GM15510 (cell line): ENCODE results near the gene APC2.

Experiments
- POLR2A ChIP-seq: IDR thresholded peaks from 3 replicates; pipeline ENCODE4 v1.6.1; 2011; ENCODE audit warnings: borderline replicate concordance; ENCODE audit not compliant: insufficient read length; ENCODE audit errors: extremely low read depth

The APC2 gene, protein sequence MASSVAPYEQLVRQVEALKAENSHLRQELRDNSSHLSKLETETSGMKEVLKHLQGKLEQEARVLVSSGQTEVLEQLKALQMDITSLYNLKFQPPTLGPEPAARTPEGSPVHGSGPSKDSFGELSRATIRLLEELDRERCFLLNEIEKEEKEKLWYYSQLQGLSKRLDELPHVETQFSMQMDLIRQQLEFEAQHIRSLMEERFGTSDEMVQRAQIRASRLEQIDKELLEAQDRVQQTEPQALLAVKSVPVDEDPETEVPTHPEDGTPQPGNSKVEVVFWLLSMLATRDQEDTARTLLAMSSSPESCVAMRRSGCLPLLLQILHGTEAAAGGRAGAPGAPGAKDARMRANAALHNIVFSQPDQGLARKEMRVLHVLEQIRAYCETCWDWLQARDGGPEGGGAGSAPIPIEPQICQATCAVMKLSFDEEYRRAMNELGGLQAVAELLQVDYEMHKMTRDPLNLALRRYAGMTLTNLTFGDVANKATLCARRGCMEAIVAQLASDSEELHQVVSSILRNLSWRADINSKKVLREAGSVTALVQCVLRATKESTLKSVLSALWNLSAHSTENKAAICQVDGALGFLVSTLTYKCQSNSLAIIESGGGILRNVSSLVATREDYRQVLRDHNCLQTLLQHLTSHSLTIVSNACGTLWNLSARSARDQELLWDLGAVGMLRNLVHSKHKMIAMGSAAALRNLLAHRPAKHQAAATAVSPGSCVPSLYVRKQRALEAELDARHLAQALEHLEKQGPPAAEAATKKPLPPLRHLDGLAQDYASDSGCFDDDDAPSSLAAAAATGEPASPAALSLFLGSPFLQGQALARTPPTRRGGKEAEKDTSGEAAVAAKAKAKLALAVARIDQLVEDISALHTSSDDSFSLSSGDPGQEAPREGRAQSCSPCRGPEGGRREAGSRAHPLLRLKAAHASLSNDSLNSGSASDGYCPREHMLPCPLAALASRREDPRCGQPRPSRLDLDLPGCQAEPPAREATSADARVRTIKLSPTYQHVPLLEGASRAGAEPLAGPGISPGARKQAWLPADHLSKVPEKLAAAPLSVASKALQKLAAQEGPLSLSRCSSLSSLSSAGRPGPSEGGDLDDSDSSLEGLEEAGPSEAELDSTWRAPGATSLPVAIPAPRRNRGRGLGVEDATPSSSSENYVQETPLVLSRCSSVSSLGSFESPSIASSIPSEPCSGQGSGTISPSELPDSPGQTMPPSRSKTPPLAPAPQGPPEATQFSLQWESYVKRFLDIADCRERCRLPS (N-terminal part only)

DNA sequence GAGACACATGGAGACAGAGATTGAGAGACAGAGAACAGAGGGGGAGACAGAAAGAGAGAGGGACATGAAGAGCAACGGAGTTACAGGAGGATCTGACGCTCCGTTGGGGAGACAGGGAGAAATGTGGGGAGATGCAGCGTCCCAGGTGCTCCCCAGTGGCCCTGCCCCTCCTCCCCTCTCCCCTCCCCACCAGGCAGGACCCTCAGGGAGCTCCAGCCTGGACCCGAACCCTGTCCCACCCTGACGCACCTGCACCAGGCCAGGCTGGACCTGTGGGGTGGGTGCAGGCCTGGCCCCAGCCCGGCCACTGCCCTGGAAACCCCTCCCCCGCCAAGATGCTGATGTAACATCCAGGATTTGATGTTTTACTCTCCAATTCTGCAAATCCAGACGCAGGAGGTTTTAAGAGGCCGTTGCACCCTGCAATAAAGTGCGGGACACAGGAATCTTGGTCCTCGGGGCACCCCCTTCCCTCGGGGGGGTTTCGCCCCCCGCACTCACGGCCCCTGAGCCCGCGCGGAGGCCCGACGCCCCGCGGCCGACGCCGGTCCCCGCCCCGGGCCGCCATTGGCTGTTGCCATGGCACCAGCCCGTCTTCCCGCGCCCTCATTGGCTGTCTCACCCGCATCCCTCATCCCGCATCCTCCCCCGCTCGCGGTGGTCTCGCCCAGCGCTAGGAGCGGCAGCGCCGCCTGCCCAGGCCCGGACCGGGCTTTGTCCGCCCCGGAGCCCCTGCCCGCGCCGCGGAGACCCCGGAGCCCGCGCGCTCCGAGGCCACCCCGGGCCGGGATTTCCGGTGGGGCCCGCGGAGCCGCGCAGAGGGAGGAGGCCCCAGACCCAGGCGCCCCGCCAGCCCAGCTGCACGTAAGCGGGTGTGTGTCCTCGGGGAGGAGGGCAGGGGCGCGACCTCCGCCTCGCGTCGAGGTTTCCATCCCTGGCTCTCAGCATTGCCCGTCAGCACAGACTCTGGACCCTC is at the start of gene APC2:
APC2 (plus strand) TSS at position 655 of the 976 bp plus-strand sequence. CDS start 2,881 bp downstream, outside the sequence.
- no peak for TF ChIP-seq POLR2A

DNA sequence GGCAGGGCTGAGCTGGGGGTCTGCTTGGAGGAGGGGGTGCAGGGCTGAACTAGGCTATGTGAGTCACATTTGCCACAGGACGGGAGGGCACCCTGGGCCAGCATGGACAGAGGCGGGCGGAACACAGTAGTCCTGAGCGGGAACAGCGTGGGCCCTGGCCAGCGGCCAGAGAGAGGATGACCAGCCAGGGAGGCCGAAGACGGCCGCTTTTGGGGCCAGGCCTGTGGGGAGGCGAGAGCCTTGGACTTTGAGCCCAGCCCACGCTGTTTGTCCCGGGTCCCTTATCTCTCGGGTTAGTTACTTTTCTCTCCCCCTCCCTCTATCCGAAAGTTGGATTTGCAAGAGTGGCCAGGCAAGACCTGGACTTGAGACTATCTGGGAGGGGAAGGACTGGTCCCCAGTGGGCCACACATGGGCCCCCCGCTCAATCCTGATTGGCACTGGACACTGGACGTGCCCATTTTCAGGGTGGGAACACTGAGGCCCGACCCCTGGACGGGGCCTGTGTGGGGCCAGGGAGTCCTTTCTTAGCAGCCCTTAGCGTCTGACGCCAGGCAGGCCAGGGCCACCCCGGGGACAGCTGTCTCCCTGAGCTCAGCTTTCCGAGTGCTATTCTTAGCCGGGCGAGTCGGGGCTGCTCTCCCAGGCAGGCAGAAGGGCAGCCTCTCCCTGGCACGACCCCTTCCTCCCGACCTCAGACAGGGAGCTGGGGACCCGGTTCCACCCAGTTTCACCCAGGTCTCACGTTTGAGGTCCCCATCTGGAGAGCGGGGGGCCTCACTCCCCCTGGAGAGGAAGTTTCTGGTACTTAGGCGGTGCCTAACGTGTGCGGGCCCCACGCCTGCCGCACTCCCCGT is 49.4 kb upstream of the APC2 start:
- no peak for TF ChIP-seq POLR2A

DNA sequence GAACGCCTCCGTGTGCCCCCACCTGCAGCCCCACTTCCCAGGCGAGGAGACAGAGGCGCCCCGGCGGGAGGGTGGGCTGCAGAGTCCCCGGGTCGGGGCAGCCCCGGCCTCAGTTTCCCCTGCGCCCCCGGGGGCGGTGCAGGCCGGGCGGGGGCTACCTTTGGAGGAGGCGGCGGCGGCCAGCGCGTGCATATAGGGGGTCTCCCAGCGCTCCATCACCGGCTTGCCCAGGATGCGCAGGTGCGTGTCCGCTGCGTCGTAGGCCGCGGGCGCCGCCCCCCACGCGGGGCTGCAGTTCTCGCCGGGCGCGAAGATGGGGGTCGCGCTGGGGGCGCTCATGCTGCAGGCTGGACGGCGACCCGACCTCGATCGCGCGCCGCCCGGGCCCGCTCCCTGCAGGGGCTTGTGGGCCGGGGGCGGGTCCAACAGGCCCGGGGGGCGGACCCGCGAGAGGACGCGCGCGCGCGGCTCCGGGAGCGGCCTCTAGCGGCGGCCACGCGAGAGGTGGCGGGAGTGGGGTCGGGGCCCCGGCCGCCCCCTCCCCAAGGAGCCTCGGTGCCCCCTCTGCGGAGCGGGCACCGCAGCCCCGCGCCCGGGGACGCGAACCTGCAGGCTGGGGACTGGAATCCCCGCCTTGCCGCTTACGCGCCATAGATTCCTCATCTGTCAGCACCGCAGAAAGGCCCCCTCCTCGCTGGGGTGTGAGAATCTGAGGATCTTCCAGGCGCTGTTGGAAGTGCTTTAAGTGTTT is 48.6 kb upstream of the APC2 start, which contains the start of gene GAMT:
GAMT (minus strand) TSS at position 405 of the 751 bp plus-strand sequence; CDS start at position 339, 66 bp downstream.
- TF ChIP-seq POLR2A: peak; percentile 66

DNA sequence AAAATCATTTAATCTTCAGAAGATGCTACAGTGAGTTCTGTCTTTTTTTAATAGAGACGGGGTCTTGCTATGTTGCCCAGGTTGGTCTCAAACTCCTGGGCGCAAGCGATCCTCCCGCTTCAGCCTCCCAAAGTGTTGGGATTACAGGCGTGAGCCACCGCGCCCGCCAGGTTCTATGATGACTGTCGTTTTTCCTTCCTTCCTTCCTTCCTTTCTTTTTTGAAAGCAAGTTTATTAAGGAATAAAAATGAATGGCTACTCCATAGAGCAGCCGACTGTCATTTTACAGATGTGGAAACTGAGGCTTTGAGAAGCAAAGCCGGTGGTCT is 48.1 kb upstream of the APC2 start:
- TF ChIP-seq POLR2A: no peak

DNA sequence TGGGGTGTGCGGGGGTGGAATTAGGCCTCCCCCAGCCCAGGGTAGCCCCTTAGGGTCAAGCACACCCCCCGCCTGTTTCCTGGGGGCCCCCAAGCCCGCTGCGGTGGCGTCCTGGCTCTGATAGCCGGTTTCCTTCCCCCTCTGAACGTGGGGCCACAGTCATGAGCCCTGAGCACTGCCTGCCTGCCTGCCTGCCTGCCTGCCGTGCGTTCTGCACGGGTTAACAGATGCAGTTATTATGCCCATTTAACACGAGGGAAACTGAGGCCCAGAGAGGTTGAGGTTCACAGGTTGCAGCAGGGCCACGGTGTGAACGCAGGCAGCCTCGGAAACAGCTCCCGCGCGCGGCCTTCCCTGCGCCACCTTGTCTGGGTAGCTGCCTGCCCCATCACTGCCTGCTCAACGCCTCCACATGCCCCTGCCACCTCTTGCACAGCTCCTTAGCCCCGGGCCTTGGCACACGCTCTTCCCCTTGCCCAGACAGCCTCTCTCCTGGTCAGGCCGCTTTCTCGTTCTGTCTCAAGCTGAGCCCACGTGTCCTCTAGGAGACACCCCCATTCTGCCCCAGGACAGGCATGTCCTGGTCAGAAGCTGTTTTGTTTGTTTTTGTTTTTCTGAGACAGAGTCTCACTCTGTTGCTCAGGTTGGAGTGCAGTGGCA is 47.4 kb upstream of the APC2 start:
- TF ChIP-seq POLR2A: no peak

DNA sequence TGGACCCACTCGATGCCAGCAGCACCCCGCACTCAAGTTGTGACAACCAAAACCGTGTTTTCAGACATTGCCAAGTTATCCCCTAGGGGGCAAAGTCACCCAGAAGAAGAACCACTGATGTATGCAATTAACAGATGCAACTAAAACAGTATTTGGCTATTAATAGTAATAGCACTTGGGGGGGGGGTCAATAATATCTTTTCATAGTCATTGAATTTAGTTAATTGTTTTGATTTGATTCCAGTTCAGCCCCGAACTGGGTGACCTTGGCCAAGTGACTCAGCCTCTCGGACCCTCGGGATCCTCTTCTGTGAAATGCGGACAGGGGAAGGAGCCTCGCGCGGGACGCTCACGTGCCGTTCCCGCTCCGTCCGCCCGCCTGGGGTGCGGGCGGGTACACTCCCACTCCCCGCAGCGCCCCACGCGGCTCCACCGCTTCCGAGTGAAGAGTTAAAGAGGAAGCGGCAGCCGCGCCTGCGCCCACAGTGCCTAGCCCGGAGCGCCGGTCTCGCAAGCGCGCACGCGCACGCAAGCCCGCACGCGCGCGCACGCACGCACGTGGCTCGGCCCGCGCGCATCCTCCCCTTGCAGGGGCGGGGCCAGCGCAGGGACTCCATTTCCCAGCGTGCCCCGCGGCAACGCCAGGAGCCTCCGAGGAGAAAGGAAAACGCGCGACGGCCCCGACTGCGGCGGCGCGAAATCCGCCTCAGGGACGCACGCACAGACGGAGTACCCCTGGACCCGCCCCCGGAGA is 43.0 kb upstream of the APC2 start:
- peak; percentile 74 for TF ChIP-seq POLR2A

DNA sequence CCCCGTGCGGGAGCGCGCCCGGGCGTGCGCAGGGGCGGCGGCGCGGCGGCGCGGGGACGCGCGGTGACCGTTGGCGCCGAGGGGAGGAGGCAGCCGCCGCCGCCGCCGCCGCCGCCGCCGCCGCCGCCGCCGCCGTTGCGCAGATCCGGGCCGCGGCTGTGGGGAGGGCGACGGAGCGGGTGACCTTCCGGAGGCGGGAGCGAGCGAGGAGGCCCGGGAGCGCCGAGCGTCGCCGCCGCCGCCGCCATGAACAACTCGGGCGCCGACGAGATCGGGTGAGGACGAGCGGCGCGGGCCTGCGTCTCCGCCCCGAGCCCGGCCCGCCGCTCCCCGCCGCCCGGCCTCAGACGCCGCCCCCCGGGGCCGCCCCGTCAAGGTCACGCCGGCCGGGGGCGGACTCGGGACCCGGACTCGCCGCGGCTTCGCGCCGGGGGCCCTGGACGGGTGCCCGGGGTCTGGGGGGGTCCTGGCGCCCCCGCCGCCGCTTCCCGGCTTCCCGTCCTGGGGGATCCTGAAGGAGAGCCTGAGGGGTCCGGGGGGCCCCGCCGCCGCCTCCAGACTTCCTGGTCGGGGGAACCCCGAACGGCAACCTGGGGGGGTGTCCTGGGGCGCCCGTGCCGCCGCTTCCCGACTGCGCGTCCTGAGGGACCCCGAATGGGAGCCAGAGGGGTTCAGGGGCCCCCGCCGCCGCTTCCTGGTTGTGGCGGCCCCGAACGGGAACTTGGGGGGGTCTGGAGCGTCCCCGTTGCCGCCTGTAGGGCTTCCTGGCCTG is 42.2 kb upstream of the APC2 start, which contains the start of gene DAZAP1:
DAZAP1 (plus strand) TSS at position 59 of the 772 bp plus-strand sequence; CDS start at position 247, 188 bp downstream.
- TF ChIP-seq POLR2A: no peak

DNA sequence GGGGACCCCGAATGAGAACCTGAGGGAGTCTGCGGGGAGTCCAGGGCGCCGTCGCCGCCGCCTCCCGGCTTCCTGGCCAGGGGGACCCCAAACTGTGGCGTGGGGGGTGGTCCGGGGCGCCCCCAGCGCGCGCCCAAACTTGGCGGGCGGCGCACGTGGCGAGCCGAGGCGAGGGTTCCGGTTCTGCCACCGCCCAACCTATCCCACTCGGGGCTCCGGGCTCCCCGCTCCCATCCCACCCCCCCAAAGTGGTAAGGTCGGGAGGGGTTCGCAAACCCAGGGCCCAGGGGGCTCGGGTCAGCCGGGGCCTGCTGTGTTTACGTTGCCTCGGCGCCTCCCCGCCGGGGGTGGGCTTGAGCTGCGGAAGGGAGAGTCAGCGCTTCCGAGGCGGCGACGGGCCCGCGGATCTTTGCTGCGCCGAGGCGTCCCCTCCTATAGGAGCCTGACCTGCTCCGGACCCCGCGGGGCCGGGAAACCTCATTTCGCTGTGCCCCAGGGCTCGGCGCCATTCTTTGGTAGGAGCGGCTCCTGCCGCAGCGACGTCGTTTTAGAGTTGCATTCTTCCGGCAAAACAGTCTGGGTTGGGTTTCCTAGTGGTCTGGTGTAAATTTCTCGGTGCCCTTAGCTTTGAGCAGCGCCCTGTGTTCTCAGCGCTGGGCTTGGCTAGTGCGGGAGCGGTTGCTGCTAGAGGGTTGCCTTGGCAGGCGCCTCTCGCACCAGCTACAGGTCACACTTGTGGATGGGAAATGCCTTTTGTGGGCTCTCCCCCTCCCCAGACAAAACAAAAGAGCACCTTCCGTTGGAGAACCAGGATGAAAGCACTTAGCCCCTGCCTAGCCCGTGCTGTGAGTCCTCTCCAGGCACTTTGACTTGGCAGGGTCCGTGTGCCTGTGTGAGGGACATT is 41.4 kb upstream of the APC2 start:
- peak; percentile 27 for TF ChIP-seq POLR2A

DNA sequence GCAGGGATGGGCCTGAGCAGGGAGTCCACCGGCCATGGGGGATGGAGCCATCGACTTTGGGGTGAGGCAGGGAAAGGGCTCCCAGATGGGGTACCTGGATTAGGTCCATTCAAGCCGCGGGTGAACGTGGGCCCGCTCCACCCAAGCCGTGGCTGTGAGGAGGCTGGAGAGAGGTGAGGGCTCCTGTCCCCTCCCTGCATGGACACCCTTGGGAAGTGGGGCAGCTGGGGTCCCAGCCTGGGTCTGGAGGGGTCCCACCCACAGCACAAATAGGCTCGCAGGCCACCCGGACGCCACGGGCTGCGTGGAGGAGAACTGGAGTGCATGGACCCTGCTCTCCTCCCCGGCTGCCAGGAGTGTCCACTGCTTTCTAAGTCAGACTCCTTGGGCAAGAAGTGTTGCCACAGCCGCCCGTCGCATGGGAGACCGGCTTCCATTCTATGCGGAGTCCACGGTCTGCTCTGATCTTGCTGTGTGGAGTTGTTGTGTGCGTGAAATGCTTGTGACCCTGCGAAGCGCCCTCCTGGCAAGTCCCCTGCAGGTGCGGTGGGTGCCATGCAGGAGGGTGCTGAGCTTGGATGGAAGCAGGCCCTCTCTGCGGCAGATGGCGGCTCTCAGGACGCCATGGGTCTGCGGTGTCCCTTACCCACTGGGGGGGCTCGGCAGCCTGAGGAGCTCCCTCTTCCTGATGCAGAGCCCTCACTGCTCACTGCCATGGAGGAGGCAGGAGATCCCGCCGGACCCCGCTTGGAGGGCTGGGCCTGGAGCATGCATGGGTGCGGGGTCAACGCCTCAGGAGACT is 40.5 kb upstream of the APC2 start:
- TF ChIP-seq POLR2A: no peak
